H1 (cell line): Measurements from ENCODE around the gene AGAP1. TPM values are rescaled to one million over a fixed set of nuclear protein-coding genes. Genes with fewer than 3 reads are reported as not detected.

ENCODE experiments used
- CTCF ChIA-PET: fragments of 300-600 bp; sonication (Branson Sonifier 250); formaldehyde crosslinking; loops from one replicate; lab custom pipeline; 2021; ENCODE audit not compliant: partially characterized antibody; lab: Charles Lee
- POLR2A ChIA-PET: fragments of 300-600 bp; sonication (Branson Sonifier 250); formaldehyde crosslinking; loops from one replicate; lab custom pipeline; 2021; ENCODE audit warnings: inconsistent platforms; ENCODE audit not compliant: partially characterized antibody; lab: Charles Lee
- DNase-seq, 2 experiments: peaks; one replicate each; pipeline versions ENCODE4 v3.0.0 to v3.0.0-alpha.2; 2010 to 2022; ENCODE audit warnings: low spot score in 2 of 2, low read depth in 1 of 2, mixed read lengths in 1 of 2
- FAIRE-seq: peaks from 2 replicates; lab custom pipeline; 2011; peaks lifted over from hg19 to GRCh38; lab: Jason Lieb, UNC
- H2AFZ ChIP-seq: 2 replicates; pipeline ENCODE4 v1.8.1; 2012; ENCODE audit warnings: low read length, inconsistent platforms
- H2AK5ac ChIP-seq: 2 replicates; pipeline ENCODE4 v1.6.1; 2013; ENCODE audit warnings: low read depth, low read length
- H2BK120ac ChIP-seq: replicated peaks from 2 replicates; pipeline ENCODE3; 2013; ENCODE audit warnings: low read depth, low read length, inconsistent platforms
- H2BK12ac ChIP-seq: 2 replicates; pipeline ENCODE4 v1.6.1; 2013; ENCODE audit warnings: low read depth, low read length
- H2BK15ac ChIP-seq: 2 replicates; pipeline ENCODE4 v1.6.1; 2013; ENCODE audit warnings: low read length
- H2BK20ac ChIP-seq: 2 replicates; pipeline ENCODE4 v1.6.1; 2013; ENCODE audit warnings: low read length
- H2BK5ac ChIP-seq: 2 replicates; pipeline ENCODE4 v1.6.1; 2013; ENCODE audit warnings: low read depth, low read length
- H3K14ac ChIP-seq: 2 replicates; pipeline ENCODE4 v1.6.1; 2013; ENCODE audit warnings: inconsistent platforms; ENCODE audit not compliant: insufficient read length
- H3K18ac ChIP-seq: 2 replicates; pipeline ENCODE4 v1.6.1; 2013; ENCODE audit warnings: low read length; ENCODE audit errors: extremely low read depth
- H3K23ac ChIP-seq: 2 replicates; pipeline ENCODE4 v1.6.1; 2013; ENCODE audit warnings: inconsistent platforms; ENCODE audit not compliant: insufficient read length
- H3K23me2 ChIP-seq: 2 replicates; pipeline ENCODE4 v1.6.1; 2013; ENCODE audit warnings: low read depth, low read length
- H3K27ac ChIP-seq: 2 replicates; pipeline ENCODE4 v1.6.1; 2011; ENCODE audit warnings: low read depth, low read length, inconsistent platforms
- H3K27me3 ChIP-seq, 4 experiments: replicated peaks in 1 of 4; 1 replicate in 1 of 4; 2 replicates in 3 of 4; pipeline versions ENCODE4 v1.6.1 to v1.8.1; 2011 to 2013; ENCODE audit warnings: low read length in 3 of 4, mild to moderate bottlenecking in 3 of 4, inconsistent platforms in 2 of 4, mixed read lengths in 2 of 4, moderate library complexity in 1 of 4; ENCODE audit not compliant: control insufficient read depth in 3 of 4, insufficient read depth in 3 of 4; ENCODE audit errors: extremely low read depth in 1 of 4
- H3K36me3 ChIP-seq, 4 experiments: 2 replicates each; pipeline versions ENCODE4 v1.6.1 to v1.8.1; 2011 to 2013; ENCODE audit warnings: mild to moderate bottlenecking in 4 of 4, low read length in 3 of 4, moderate library complexity in 2 of 4, control low read depth in 1 of 4, inconsistent platforms in 1 of 4; ENCODE audit not compliant: insufficient read depth in 4 of 4, control insufficient read depth in 2 of 4
- H3K4ac ChIP-seq: replicated peaks from 2 replicates; pipeline ENCODE3; 2013; ENCODE audit warnings: low read length, low read depth, mixed read lengths, inconsistent platforms; ENCODE audit not compliant: insufficient read length
- H3K4me1 ChIP-seq, 4 experiments: replicated peaks in 1 of 4; 1 replicate in 1 of 4; 2 replicates in 3 of 4; pipeline versions ENCODE4 v1.6.1 to v1.8.1; 2011 to 2013; ENCODE audit warnings: low read length in 3 of 4, inconsistent platforms in 2 of 4, mixed read lengths in 1 of 4; ENCODE audit not compliant: insufficient read depth in 4 of 4, control insufficient read depth in 3 of 4
- H3K4me2 ChIP-seq, 2 experiments: 2 replicates each; pipeline versions ENCODE4 v1.6.1 to v1.8.1; 2011 to 2013; ENCODE audit warnings: low read depth in 2 of 2, low read length in 2 of 2, control low read depth in 1 of 2, inconsistent platforms in 1 of 2, mild to moderate bottlenecking in 1 of 2; ENCODE audit not compliant: insufficient read depth in 1 of 2
- H3K4me3 ChIP-seq, 4 experiments: fragments of 200-600, 300-600 bp in 1 of 4; sonication (generic), shearing (Covaris generic), sonication (Bioruptor Twin) in 1 of 4; 2 replicates each; pipeline versions ENCODE4 v1.5.1 to v1.8.1; 2011 to 2016; ENCODE audit warnings: low read length in 4 of 4, low read depth in 3 of 4, control low read depth in 2 of 4, inconsistent platforms in 2 of 4, mild to moderate bottlenecking in 2 of 4, mixed read lengths in 1 of 4, moderate library complexity in 1 of 4; ENCODE audit not compliant: insufficient read depth in 2 of 4; ENCODE audit errors: extremely low read depth in 1 of 4
- H3K56ac ChIP-seq: replicated peaks from 2 replicates; pipeline ENCODE3; 2013; ENCODE audit warnings: low read depth, mild to moderate bottlenecking, mixed read lengths, low read length, inconsistent platforms; ENCODE audit not compliant: insufficient read length
- H3K79me1 ChIP-seq: 2 replicates; pipeline ENCODE4 v1.6.1; 2013; ENCODE audit warnings: low read depth, low read length, control low read depth
- H3K79me2 ChIP-seq, 2 experiments: 2 replicates each; pipeline versions ENCODE4 v1.6.1 to v1.8.1; 2012 to 2013; ENCODE audit warnings: low read length in 2 of 2, mild to moderate bottlenecking in 2 of 2, inconsistent platforms in 1 of 2; ENCODE audit not compliant: insufficient read depth in 2 of 2, control insufficient read depth in 1 of 2
- H3K9ac ChIP-seq, 4 experiments: replicated peaks in 1 of 4; 1 replicate in 1 of 4; 2 replicates in 3 of 4; pipeline versions ENCODE4 v1.6.1 to v1.8.1; 2011 to 2013; ENCODE audit warnings: low read depth in 3 of 4, low read length in 3 of 4, control low read depth in 2 of 4, mild to moderate bottlenecking in 2 of 4, moderate library complexity in 2 of 4, inconsistent platforms in 1 of 4; ENCODE audit errors: extremely low read depth in 1 of 4
- H3K9me3 ChIP-seq, 2 experiments: 2 replicates each; pipeline versions ENCODE4 v1.6.1 to v1.8.1; 2012 to 2013; ENCODE audit warnings: mild to moderate bottlenecking in 2 of 2, moderate library complexity in 2 of 2, control low read depth in 1 of 2, inconsistent platforms in 1 of 2, low read depth in 1 of 2, low read length in 1 of 2, mixed read lengths in 1 of 2; ENCODE audit not compliant: insufficient read depth in 2 of 2
- H4K20me1 ChIP-seq, 2 experiments: replicated peaks in 1 of 2; 2 replicates each; pipeline versions ENCODE3 to v1.8.1; 2011 to 2013; ENCODE audit warnings: inconsistent platforms in 2 of 2, low read length in 2 of 2, mild to moderate bottlenecking in 1 of 2; ENCODE audit not compliant: insufficient read depth in 2 of 2, control insufficient read depth in 1 of 2
- H4K5ac ChIP-seq: 2 replicates; pipeline ENCODE4 v1.6.1; 2013; ENCODE audit warnings: low read length, low read depth, mixed read lengths, inconsistent platforms; ENCODE audit not compliant: insufficient read length
- H4K8ac ChIP-seq: 2 replicates; pipeline ENCODE4 v1.8.0; 2013; ENCODE audit warnings: mild to moderate bottlenecking, moderate library complexity, low read length, inconsistent platforms; ENCODE audit not compliant: insufficient read depth; ENCODE audit errors: extremely low read depth
- H4K91ac ChIP-seq: replicated peaks from 2 replicates; pipeline ENCODE3; 2013; ENCODE audit warnings: low read length, mixed read lengths, inconsistent platforms; ENCODE audit not compliant: insufficient read length
- CHD2 ChIP-seq: IDR thresholded peaks from 2 replicates; pipeline ENCODE4 v1.6.1; 2012; ENCODE audit warnings: low read length, improper control_type of control experiment
- EGR1 ChIP-seq: IDR thresholded peaks from 2 replicates; pipeline ENCODE4 v1.6.1; 2011; ENCODE audit warnings: low read depth, low read length, borderline replicate concordance
- FOSL1 ChIP-seq: IDR thresholded peaks from 2 replicates; pipeline ENCODE4 v1.6.1; 2011; ENCODE audit warnings: mild to moderate bottlenecking, low read depth, low read length, moderate library complexity; ENCODE audit not compliant: insufficient read depth
- RFX5 ChIP-seq: IDR thresholded peaks from 2 replicates; pipeline ENCODE4 v1.6.1; 2011; ENCODE audit warnings: low read depth, low read length, improper control_type of control experiment, borderline replicate concordance
- SUZ12 ChIP-seq: fragments of 200-600 bp; sonication (generic); IDR thresholded peaks from 2 replicates; pipeline ENCODE4 v1.6.1; 2012; ENCODE audit warnings: mild to moderate bottlenecking, inconsistent platforms, low read length, moderate library complexity, mixed read lengths
- TBP ChIP-seq: IDR thresholded peaks from 2 replicates; pipeline ENCODE4 v1.6.1; 2011; ENCODE audit warnings: low read depth, low read length, improper control_type of control experiment
- WGBS, 2 experiments: shearing (Covaris generic) in 1 of 2; methylation state at CpG; one replicate each; pipeline versions ENCODE4 v1.1.6 to v1.1.7; 2013 to 2015; ENCODE audit warnings: low lambda C conversion rate in 2 of 2, mixed read lengths in 2 of 2, inconsistent platforms in 1 of 2, low coverage in 1 of 2, missing lambda C conversion rate in 1 of 2; ENCODE audit not compliant: insufficient replicate concordance in 2 of 2, insufficient coverage in 1 of 2, insufficient read length in 1 of 2; ENCODE audit errors: extremely low coverage in 1 of 2, missing lambda C conversion rate in 1 of 2; 5-methylcytosine and 5-hydroxymethylcytosine counted together
- polyA plus RNA-seq, 7 experiments: library from polyadenylated mRNA; depleted of rRNA in 3 of 7; stranded (reverse) in 5 of 7; unstranded in 2 of 7; fragments of >200 nt in 5 of 7; fragments of 200-250 nt in 2 of 7; gene quantifications; 1 replicate in 5 of 7; 2 replicates in 1 of 7; 4 replicates in 1 of 7; pipeline versions ENCODE4 v1.2.1 to v1.2.3, GENCODE V29; 2011 to 2013; ENCODE audit warnings: missing spikeins in 2 of 7, mixed read lengths in 2 of 7
- total RNA-seq: library from RNA; stranded (reverse); fragmentation: NEBNext Ultra II Directional; extraction: Animal tissue kit (Norgen Biotek cat#: 25700); gene quantifications from 2 replicates; pipeline ENCODE4 v1.2.1, GENCODE V29; 2021
- TF ChIP-seq, protein P1 (sequence below): IDR thresholded peaks from 2 replicates; pipeline ENCODE4 v1.6.1; 2012; ENCODE audit warnings: inconsistent platforms
- TF ChIP-seq, protein P2 (sequence below): IDR thresholded peaks from 2 replicates; pipeline ENCODE4 v1.6.1; 2012; ENCODE audit warnings: inconsistent platforms

AGAP1 gene
- total and polyA plus RNA-seq, 2 of the 8 experiments (the other 6 are each of a cell fraction or from before 2014, with no cell fraction given): 18.1 to 39.4 TPM

DNA sequence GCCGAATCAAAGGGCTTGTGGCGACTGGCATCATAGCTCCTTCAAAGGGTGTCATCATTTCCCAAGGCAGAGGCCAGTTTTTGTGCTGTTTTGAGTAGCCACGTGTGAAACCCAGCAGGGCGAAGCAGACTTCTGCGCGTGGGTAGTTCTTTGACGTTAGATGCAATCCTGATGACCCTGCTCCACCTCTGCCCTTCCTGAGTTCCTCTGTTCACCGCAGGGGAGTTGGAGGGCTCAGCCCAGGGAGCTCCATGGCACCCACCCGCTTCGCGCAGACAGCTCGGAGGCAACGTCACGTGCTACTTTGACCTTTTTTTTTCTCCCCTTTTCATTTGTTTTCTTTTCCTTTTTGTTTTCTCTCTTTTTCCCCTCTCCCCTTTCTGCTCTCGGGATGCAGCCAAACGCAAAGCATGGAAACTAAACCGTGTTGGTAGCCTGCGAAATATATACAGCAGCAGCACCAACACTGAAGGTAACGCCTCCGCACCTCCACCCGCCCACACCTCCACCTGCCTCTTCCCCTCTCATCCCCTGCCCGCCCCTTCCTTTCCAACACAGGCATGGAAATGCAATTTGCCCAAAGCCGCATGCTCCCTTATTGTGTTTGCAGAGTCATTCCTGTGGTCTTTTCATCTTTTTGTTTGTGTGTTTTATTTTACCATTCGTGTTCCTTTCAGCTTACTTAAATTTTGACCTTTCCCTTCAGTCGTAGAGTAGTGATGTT is 520.7 kb downstream of the AGAP1 start:
- Histone ChIP-seq H2BK20ac (peak overlapping the region; percentile 76; the same call in 1 of the 2 replicates), H3K79me1 (no peaks in the 10 kb centered on the region), H2BK12ac (peak overlapping the region; percentile 77; the same call in 1 of the 2 replicates), H2AK5ac (no peak overlapping the region), H3K9me3 (no peaks in the 10 kb centered on the region), H3K18ac (peak overlapping the region; percentile 36; the same call in 1 of the 2 replicates), H3K36me3 (no peaks in the 10 kb centered on the region; a peak in 1 of 8 replicates), H3K23me2 (no peaks in the 10 kb centered on the region), H3K4ac (no peak overlapping the region), H4K5ac (no peak overlapping the region), H2BK120ac (no peak overlapping the region), H3K56ac (no peak overlapping the region), H4K91ac (no peak overlapping the region), H4K20me1 (no peaks in the 10 kb centered on the region), H3K79me2 (no peaks in the 10 kb centered on the region), H4K8ac (no peak overlapping the region), H3K4me3 (peak overlapping the region in 1 of 4 experiments; percentile 18; a peak in 1 of 8 replicates), H3K23ac (no peak overlapping the region), H2AFZ (no peak overlapping the region), H3K9ac (peak overlapping the region in 1 of 4 experiments; percentile 28; a peak in 1 of 7 replicates), H3K4me2 (peak overlapping the region; percentile 50 to 56; a peak in 3 of 4 replicates), H3K4me1 (peaks cover 11 to 30% (median 27%) of the 10 kb centered on the region in 4 experiments), H2BK15ac (no peak overlapping the region), H3K27me3 (0 out of 7 replicates have a peak, but pooled peaks cover 0 to 2% (median 0%) of the 10 kb centered on the region in 4 experiments), H3K14ac (no peak overlapping the region), H2BK5ac (peak overlapping the region; percentile 61; the same call in 1 of the 2 replicates), H3K27ac (no peak overlapping the region)
- FAIRE-seq (peak; percentile 68), DNase-seq (peak in 1 of 2 experiments; percentile 13)
- ChIA-PET POLR2A (interaction anchor here (1.0 kb wide), 1 partner anchor 13 kb away, joined by 3 read pairs; no protein-coding TSS in a partner anchor), CTCF (interaction anchor here (0.7 to 1.7 kb wide), 6 partner anchors 9 to 163 kb away, joined by 3 to 4 read pairs (median 3); no protein-coding TSS in a partner anchor)
- 29% methylated on average over 18 of the region's 25 CpGs; no CpG with 5 or more reads in 1 of the 2 experiments for WGBS, 2 experiments
- TF ChIP-seq RFX5 (no peak), FOSL1 (no peak), TBP (no peak), SUZ12 (no peak), EGR1 (peak; percentile 85; the same call in 1 of the 2 replicates), CHD2 (no peak)
- TF ChIP-seq, protein P1, sequence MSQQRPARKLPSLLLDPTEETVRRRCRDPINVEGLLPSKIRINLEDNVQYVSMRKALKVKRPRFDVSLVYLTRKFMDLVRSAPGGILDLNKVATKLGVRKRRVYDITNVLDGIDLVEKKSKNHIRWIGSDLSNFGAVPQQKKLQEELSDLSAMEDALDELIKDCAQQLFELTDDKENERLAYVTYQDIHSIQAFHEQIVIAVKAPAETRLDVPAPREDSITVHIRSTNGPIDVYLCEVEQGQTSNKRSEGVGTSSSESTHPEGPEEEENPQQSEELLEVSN: peak; percentile 89
- TF ChIP-seq, protein P2, sequence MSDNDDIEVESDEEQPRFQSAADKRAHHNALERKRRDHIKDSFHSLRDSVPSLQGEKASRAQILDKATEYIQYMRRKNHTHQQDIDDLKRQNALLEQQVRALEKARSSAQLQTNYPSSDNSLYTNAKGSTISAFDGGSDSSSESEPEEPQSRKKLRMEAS: peak; percentile 74
